Measurements from ENCODE around the gene TEX47. TPM values are rescaled to one million over a fixed set of nuclear protein-coding genes. Genes with fewer than 3 reads are reported as not detected.
A peak's percentile ranks its signal among the peaks of the same experiment; 100 is the strongest.

The TEX47 gene
- total RNA-seq, 4 donors from 2014 or later, result not detected

DNA sequence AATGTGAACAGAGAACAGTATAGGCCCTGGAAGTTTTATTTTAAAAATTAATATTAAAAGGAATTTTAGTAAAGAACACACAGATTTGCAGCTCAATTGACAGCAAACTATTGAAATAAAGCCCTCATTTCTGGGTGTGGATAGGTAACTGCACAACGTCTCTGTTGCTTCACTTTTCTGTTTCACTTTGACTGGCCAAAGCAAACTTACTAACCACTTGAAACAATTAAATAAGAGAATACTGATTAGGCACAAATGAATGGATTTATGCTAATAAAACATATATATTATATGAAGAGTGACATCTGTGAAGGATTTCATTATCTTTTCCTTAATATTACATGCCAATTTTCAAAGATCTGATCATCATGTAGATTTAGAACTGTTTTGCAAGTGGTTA, 24.1 kb downstream of the TEX47 start:
- Histone ChIP-seq H3K36me3 (no peaks in the 10 kb centered on the region), H3K27me3 (no peaks in the 10 kb centered on the region), H3K9me3 (no peaks in the 10 kb centered on the region), H3K4me3 (no peak overlapping the region), H3K4me1 (no peaks in the 10 kb centered on the region), H3K27ac (no peak overlapping the region)
- in situ Hi-C loops (cut with MboI; ENCODE audit: low sequenced_read_pairs in 4 of 4) (no loop called here), intact Hi-C loops (cut with DNase I; ENCODE audit: low total_unique reads) (no loop called here)
- ATAC-seq, result no peak
- no peak for DNase-seq
- TF ChIP-seq, protein P1, sequence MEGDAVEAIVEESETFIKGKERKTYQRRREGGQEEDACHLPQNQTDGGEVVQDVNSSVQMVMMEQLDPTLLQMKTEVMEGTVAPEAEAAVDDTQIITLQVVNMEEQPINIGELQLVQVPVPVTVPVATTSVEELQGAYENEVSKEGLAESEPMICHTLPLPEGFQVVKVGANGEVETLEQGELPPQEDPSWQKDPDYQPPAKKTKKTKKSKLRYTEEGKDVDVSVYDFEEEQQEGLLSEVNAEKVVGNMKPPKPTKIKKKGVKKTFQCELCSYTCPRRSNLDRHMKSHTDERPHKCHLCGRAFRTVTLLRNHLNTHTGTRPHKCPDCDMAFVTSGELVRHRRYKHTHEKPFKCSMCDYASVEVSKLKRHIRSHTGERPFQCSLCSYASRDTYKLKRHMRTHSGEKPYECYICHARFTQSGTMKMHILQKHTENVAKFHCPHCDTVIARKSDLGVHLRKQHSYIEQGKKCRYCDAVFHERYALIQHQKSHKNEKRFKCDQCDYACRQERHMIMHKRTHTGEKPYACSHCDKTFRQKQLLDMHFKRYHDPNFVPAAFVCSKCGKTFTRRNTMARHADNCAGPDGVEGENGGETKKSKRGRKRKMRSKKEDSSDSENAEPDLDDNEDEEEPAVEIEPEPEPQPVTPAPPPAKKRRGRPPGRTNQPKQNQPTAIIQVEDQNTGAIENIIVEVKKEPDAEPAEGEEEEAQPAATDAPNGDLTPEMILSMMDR (IDR thresholded peaks at IDR 0.05 in 4 of 5, conservative IDR thresholded peaks at IDR 0.05 in 1 of 5), result no peak
- TF ChIP-seq POLR2A (IDR thresholded peaks at IDR 0.05), result no peak

DNA sequence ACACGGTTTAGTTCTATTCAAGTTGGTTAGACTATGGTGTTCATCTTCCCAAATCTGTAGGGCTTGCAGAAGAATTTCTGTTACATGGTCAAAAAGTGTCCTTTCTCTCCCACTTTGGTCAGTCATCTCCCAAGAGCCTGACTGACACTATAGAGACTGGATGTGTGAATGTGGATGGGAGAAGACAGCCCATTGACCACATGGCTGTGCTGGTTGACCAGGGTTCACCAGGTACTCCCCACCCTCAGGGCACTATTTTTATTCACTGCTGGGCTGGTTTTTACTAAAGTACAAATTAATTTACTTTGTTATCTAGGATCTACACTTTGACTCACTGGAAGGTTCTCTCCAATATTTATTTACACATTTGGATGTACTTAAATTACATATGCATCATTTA, 33.8 kb downstream of the TEX47 start:
- no peak overlapping the region for H3K27ac ChIP-seq
- intact Hi-C loops (cut with DNase I; ENCODE audit: low total_unique reads), result no loop called here
- peaks cover 34 to 41% (median 34%) of the 10 kb centered on the region in 3 donors for H3K27me3 ChIP-seq
- ATAC-seq (no peak), DNase-seq (no peak)
- no peak for TF ChIP-seq POLR2A (IDR thresholded peaks at IDR 0.05)
- TF ChIP-seq, protein P1 (IDR thresholded peaks at IDR 0.05 in 4 of 5, conservative IDR thresholded peaks at IDR 0.05 in 1 of 5), result no peak
- in situ Hi-C loops (cut with MboI; ENCODE audit: low sequenced_read_pairs in 4 of 4), result no loop called here
- H3K4me1 ChIP-seq, result peaks cover 4 to 11% of the 10 kb centered on the region in 2 donors
- H3K4me3 ChIP-seq, result no peak overlapping the region
- H3K9me3 ChIP-seq, result no peaks in the 10 kb centered on the region
- no peaks in the 10 kb centered on the region for H3K36me3 ChIP-seq

DNA sequence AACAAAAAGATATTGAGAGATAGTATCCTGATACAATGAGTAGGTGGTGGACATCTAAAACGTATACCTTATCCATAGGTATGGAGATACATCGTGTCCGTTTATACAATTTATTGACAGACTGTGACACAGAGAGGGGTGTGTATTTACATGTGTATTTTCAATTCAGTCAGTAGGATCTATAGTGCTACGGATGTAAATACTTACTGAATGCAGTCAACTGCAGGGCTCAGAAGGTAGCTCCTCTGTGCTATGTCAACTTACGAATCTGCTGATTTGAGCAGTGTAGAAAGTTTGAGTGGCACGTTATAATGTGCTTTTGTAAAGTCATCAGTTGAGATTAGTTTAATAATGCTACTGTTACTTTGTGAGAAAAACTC, 35.4 kb downstream of the TEX47 start:
- ATAC-seq (no peak), DNase-seq (no peak)
- in situ Hi-C loops (cut with MboI; ENCODE audit: low sequenced_read_pairs in 4 of 4), result no loop called here
- Histone ChIP-seq H3K4me1 (peaks cover 4 to 11% of the 10 kb centered on the region in 2 donors), H3K27ac (no peak overlapping the region), H3K4me3 (no peak overlapping the region), H3K36me3 (no peaks in the 10 kb centered on the region), H3K9me3 (no peaks in the 10 kb centered on the region), H3K27me3 (peaks cover 37 to 50% (median 40%) of the 10 kb centered on the region in 3 donors)
- intact Hi-C loops (cut with DNase I; ENCODE audit: low total_unique reads), result no loop called here
- no peak for TF ChIP-seq POLR2A (IDR thresholded peaks at IDR 0.05)
- TF ChIP-seq, protein P1 (IDR thresholded peaks at IDR 0.05 in 4 of 5, conservative IDR thresholded peaks at IDR 0.05 in 1 of 5), result no peak

DNA sequence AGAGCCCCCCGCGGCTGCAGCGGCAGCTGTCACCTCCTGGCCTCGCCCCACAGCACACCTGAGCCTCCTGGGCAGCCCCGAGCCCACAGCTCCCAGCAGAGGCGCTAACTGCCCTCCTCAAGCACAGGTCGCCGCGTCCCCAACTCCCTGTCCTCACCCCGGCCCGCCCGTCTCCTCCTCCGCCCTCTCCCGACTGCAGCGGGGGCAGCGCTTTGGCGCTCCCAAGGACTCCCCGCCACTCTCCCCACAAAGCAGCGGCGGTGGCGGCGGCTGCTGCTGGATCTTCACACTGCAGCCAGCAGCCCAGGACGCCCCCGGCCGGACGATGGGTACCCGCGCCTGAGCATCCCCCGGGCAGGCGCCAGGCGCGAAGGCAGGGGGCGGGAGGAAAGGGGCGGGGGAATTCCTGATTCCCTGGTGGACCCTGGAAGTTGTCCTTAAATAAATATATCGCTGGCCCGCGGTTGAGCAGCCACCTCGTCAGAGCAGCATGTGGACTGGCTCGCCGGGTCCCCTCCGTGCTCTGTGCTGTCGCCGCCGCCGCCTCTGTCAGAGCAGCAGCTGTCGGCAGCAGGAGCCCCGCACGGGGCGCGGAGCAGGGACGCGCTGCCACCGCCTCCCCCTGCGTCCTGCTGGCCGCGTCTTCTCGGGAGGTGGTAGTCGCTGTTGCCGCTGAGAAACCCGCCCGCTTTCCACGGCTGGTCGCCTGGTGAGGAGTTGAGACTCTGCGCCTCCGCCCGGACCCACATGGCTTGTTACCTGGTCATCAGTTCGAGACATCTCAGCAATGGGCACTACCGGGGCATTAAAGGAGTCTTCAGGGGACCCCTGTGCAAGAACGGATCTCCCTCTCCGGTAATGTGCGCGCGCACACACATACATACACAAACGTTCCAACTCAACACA, 36.1 kb downstream of the TEX47 start, which contains the start of gene ZNF804B:
Gene ZNF804B (plus strand): TSS at position 471 of the 906 bp plus-strand sequence. CDS start 277 bp downstream, at position 748.
- Histone ChIP-seq H3K9me3 (no peaks in the 10 kb centered on the region), H3K4me3 (peak within 1 kb of the TSS in 3 of 4 donors; percentile 19 to 41 (median 21)), H3K36me3 (no peaks in the 10 kb centered on the region), H3K4me1 (peaks cover 4 to 11% of the 10 kb centered on the region in 2 donors), H3K27me3 (peaks cover 37 to 50% (median 43%) of the 10 kb centered on the region in 3 donors), H3K27ac (no peak within 1 kb of the TSS)
- intact Hi-C loops (cut with DNase I; ENCODE audit: low total_unique reads) (no loop called here), in situ Hi-C loops (cut with MboI; ENCODE audit: low sequenced_read_pairs in 4 of 4) (no loop called here)
- no peak for DNase-seq
- TF ChIP-seq, protein P1 (IDR thresholded peaks at IDR 0.05 in 4 of 5, conservative IDR thresholded peaks at IDR 0.05 in 1 of 5), result no peak
- TF ChIP-seq POLR2A (IDR thresholded peaks at IDR 0.05), result no peak
- ATAC-seq, result no peak
